ENCODE results near the gene ZNF644.

- no peak for TF ChIP-seq CTCF (conservative IDR thresholded peaks at IDR 0.05 in 1 of 2, IDR thresholded peaks at IDR 0.05 in 1 of 2; ENCODE audit: extremely low read depth in 1 of 2, insufficient read depth in 1 of 2, low read depth in 1 of 2, low read length in 2 of 2)
- TF ChIP-seq EZH2 (IDR thresholded peaks at IDR 0.05; ENCODE audit: borderline replicate concordance, low read length), result no peak
These were observed 37.3 kb upstream of the ZNF644 start for GRCh38 chr1:91059157-91059556.

Data from mammary epithelial cell (primary cell).